CD14-positive monocyte (primary cell): ENCODE data around the gene CD151. TPM values are rescaled to one million over a fixed set of nuclear protein-coding genes. Genes with fewer than 3 reads are reported as not detected.

Experiments
- DNase-seq, 3 donors: peaks; one replicate each; pipeline ENCODE4 v3.0.0-alpha.2; 2011 to 2022
- H2AFZ ChIP-seq: 2 replicates; pipeline ENCODE4 v1.6.0; 2012; ENCODE audit warnings: mild to moderate bottlenecking, low read depth, low read length, inconsistent platforms; ENCODE audit not compliant: insufficient read depth, poor library complexity, severe bottlenecking
- H3K27ac ChIP-seq, 2 donors: 1 replicate in 1 of 2; 2 replicates in 1 of 2; pipeline ENCODE4 v1.5.1; 2012 to 2013; ENCODE audit warnings: low read length in 2 of 2, control low read depth in 1 of 2, inconsistent platforms in 1 of 2, low read depth in 1 of 2, mild to moderate bottlenecking in 1 of 2
- H3K27me3 ChIP-seq, 2 donors: one replicate each; pipeline versions ENCODE4 v1.6.0 to v1.6.1; 2011 to 2013; ENCODE audit warnings: low read length in 2 of 2; ENCODE audit not compliant: control insufficient read depth in 2 of 2, insufficient read depth in 2 of 2
- H3K36me3 ChIP-seq, 2 donors: replicated peaks in 1 of 2; 1 replicate in 1 of 2; 2 replicates in 1 of 2; pipeline versions ENCODE4 v1.5.1 to v1.6.1; 2012 to 2013; ENCODE audit warnings: low read length in 2 of 2, control low read depth in 1 of 2, inconsistent platforms in 1 of 2, mild to moderate bottlenecking in 1 of 2; ENCODE audit not compliant: insufficient read depth in 2 of 2, control insufficient read depth in 1 of 2
- H3K4me1 ChIP-seq, 2 donors: 1 replicate in 1 of 2; 2 replicates in 1 of 2; pipeline versions ENCODE4 v1.5.1 to v1.6.1; 2012 to 2013; ENCODE audit warnings: low read length in 2 of 2, control low read depth in 1 of 2, inconsistent platforms in 1 of 2, mild to moderate bottlenecking in 1 of 2, moderate library complexity in 1 of 2; ENCODE audit not compliant: insufficient read depth in 2 of 2, control insufficient read depth in 1 of 2
- H3K4me2 ChIP-seq: replicated peaks from 2 replicates; pipeline ENCODE3; 2012; ENCODE audit warnings: low read length, moderate library complexity, mild to moderate bottlenecking; ENCODE audit not compliant: poor library complexity, severe bottlenecking; ENCODE audit errors: extremely low read depth
- H3K4me3 ChIP-seq, 3 experiments: fragments of 200-600 bp in 1 of 3; sonication (generic) in 1 of 3; replicated peaks in 1 of 3; 1 replicate in 2 of 3; 2 replicates in 1 of 3; pipeline ENCODE4 v1.5.1; 2011 to 2013; ENCODE audit warnings: low read length in 3 of 3, mild to moderate bottlenecking in 3 of 3, control low read depth in 2 of 3, low read depth in 2 of 3, inconsistent platforms in 1 of 3, moderate library complexity in 1 of 3
- H3K79me2 ChIP-seq: 2 replicates; pipeline ENCODE4 v1.6.0; 2012; ENCODE audit warnings: mild to moderate bottlenecking, control low read depth, inconsistent platforms, low read length, moderate library complexity; ENCODE audit not compliant: insufficient read depth
- H3K9ac ChIP-seq: 2 replicates; pipeline ENCODE4 v1.6.0; 2017; ENCODE audit warnings: low read length, mild to moderate bottlenecking; ENCODE audit not compliant: insufficient read depth, poor library complexity, severe bottlenecking
- H3K9me3 ChIP-seq, 2 donors: replicated peaks in 1 of 2; 1 replicate in 1 of 2; 2 replicates in 1 of 2; pipeline versions ENCODE4 v1.5.1 to v1.6.1; 2012 to 2013; ENCODE audit warnings: low read length in 2 of 2, control low read depth in 1 of 2; ENCODE audit not compliant: control insufficient read depth in 1 of 2, insufficient read depth in 1 of 2
- H4K20me1 ChIP-seq: 2 replicates; pipeline ENCODE4 v1.6.0; 2012; ENCODE audit warnings: mild to moderate bottlenecking, low read length, control low read depth, moderate library complexity; ENCODE audit not compliant: insufficient read depth
- H3K27ac Mint-ChIP-seq, 7 donors: one replicate each; pipeline ENCODE4 v1.8.0; 2020; ENCODE audit warnings: mild to moderate bottlenecking in 7 of 7, mixed read lengths in 7 of 7, moderate library complexity in 6 of 7, inconsistent platforms in 2 of 7
- H3K27me3 Mint-ChIP-seq, 3 donors: one replicate each; pipeline ENCODE4 v1.8.0; 2021 to 2022; ENCODE audit warnings: low read depth in 3 of 3, mild to moderate bottlenecking in 3 of 3, mixed read lengths in 3 of 3, moderate library complexity in 3 of 3, inconsistent platforms in 1 of 3
- H3K36me3 Mint-ChIP-seq, 2 donors: one replicate each; pipeline ENCODE4 v1.8.0; 2020; ENCODE audit warnings: mixed read lengths in 2 of 2, inconsistent platforms in 1 of 2, mild to moderate bottlenecking in 1 of 2
- H3K4me1 Mint-ChIP-seq: one replicate; pipeline ENCODE4 v1.8.0; 2020; ENCODE audit warnings: mild to moderate bottlenecking, mixed read lengths
- H3K4me3 Mint-ChIP-seq, 2 donors: one replicate each; pipeline ENCODE4 v1.8.0; 2020; ENCODE audit warnings: mild to moderate bottlenecking in 2 of 2, mixed read lengths in 2 of 2, moderate library complexity in 1 of 2
- H3K9me3 Mint-ChIP-seq, 7 donors: one replicate each; pipeline ENCODE4 v1.8.0; 2020 to 2022; ENCODE audit warnings: mixed read lengths in 7 of 7, mild to moderate bottlenecking in 6 of 7, moderate library complexity in 6 of 7, inconsistent platforms in 2 of 7
- CTCF ChIP-seq: fragments of 200-600 bp; IDR thresholded peaks from one replicate; pipeline ENCODE4 v1.8.0; 2022; ENCODE audit warnings: antibody characterized with exemption, mild to moderate bottlenecking
- WGBS: methylation state at CpG from one replicate; pipeline ENCODE4 v1.1.5; 2013; ENCODE audit warnings: missing lambda C conversion rate; ENCODE audit not compliant: insufficient coverage; 5-methylcytosine and 5-hydroxymethylcytosine counted together
- intact Hi-C, 2 donors: fragments of 100-400 bp; cut with micrococcal nuclease; formaldehyde crosslinking; loops; one replicate each; pipeline versions ENCODE4 v1.15.0 to v1.15.1; 2023
- polyA plus RNA-seq, 3 donors: library from polyadenylated mRNA; depleted of rRNA in 1 of 3; unstranded in 2 of 3; stranded (reverse) in 1 of 3; fragments of 300-500 nt in 2 of 3; fragments of >200 nt in 1 of 3; fragmentation: Illumina TruSeq in 2 of 3; gene quantifications; 1 replicate in 2 of 3; 2 replicates in 1 of 3; pipeline ENCODE4 v1.2.3, GENCODE V29; 2012 to 2021

Gene CD151
- polyA plus RNA-seq, 3 donors = 18.1 to 200 (median 57.4) TPM

DNA sequence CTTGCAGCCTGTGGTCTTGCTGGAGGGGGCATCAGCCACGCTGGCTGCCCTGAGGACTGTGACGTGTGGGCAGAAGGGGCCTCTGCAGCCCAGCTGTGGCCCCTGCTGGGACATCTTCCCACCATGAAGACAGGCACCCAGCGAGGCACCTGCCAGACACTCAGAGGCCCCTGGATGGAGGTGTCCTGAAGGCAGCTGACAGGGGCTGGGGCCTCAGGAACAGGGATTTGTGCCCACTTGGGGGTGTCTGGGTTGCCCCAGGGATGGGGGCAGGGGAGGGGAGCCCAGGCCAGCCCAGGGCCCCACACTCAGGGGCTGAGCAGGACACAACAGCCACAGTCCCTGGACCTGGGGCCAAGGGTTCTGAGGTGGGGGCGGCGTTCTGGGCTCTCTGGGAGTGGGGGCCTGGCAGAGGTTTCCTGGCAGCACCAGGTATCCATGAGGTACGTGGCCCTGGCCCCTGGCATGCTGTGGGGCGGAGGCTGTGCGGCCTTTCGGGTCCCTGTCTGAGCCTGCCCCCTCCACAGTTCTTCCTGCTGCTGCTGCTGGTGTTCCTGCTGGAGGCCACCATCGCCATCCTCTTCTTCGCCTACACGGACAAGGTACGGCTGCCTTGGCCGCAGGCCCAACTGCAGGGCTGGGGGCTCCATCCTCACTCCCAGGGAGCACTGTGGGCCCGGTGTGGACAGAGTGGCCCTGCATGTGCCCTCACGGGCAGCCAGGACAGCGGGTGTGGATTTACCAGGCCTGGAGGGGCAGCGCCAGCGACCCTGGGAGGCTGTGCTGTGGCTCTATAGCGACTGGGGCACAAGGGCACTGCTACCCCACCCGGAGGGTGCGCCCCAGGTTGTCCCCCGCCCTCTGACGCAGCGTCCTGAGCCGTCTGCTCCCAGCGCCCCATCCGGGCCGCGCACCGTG, 31.4 kb downstream of the CD151 start:
- peaks cover 5% of the 10 kb centered on the region for H3K4me1 Mint-ChIP-seq
- Histone ChIP-seq H3K27ac (no peak overlapping the region), H3K4me3 (no peak overlapping the region), H4K20me1 (peaks cover 25% of the 10 kb centered on the region), H3K4me2 (no peak overlapping the region), H3K27me3 (no peaks in the 10 kb centered on the region), H3K9ac (no peak overlapping the region), H3K9me3 (no peaks in the 10 kb centered on the region), H3K79me2 (no peaks in the 10 kb centered on the region), H2AFZ (no peak overlapping the region), H3K4me1 (no peaks in the 10 kb centered on the region), H3K36me3 (peaks cover 3 to 6% of the 10 kb centered on the region in 2 donors)
- WGBS = 91% methylated on average over 19 of the region's 31 CpGs
- H3K36me3 Mint-ChIP-seq = peaks cover 2 to 7% of the 10 kb centered on the region in 2 donors
- intact Hi-C loops = no loop called here
- peaks cover 0 to 2% (median 0%) of the 10 kb centered on the region in 7 donors for H3K9me3 Mint-ChIP-seq
- no peak overlapping the region for H3K4me3 Mint-ChIP-seq
- no peak for DNase-seq
- peaks cover 0 to 1% (median 0%) of the 10 kb centered on the region in 3 donors for H3K27me3 Mint-ChIP-seq
- H3K27ac Mint-ChIP-seq = peak overlapping the region in 1 of 7 donors; percentile 33
- no peak for TF ChIP-seq CTCF

- Histone ChIP-seq H3K9me3 (no peaks in the 10 kb centered on the region), H3K36me3 (peaks cover 3 to 6% of the 10 kb centered on the region in 2 donors), H3K4me2 (no peak overlapping the region), H3K4me1 (no peaks in the 10 kb centered on the region), H2AFZ (no peak overlapping the region), H3K79me2 (no peaks in the 10 kb centered on the region), H3K27ac (no peak overlapping the region), H3K27me3 (no peaks in the 10 kb centered on the region), H3K9ac (no peak overlapping the region), H4K20me1 (peaks cover 19% of the 10 kb centered on the region), H3K4me3 (no peak overlapping the region)
- TF ChIP-seq CTCF = no peak
- H3K27me3 Mint-ChIP-seq = no peaks in the 10 kb centered on the region
- 84% methylated on average over 9 of the region's 11 CpGs for WGBS
- H3K9me3 Mint-ChIP-seq = peaks cover 0 to 2% (median 0%) of the 10 kb centered on the region in 7 donors
- peaks cover 2% of the 10 kb centered on the region for H3K4me1 Mint-ChIP-seq
- intact Hi-C loops = no loop called here
- H3K4me3 Mint-ChIP-seq = no peak overlapping the region
- no peak overlapping the region for H3K27ac Mint-ChIP-seq
- peaks cover 2 to 7% of the 10 kb centered on the region in 2 donors for H3K36me3 Mint-ChIP-seq
- DNase-seq = no peak
Measured at GRCh38 chr11:864898-865297, 32.1 kb downstream of the CD151 start.
